Dermis blood vessel endothelial cell (primary cell): ENCODE data around the gene CSPG4. TPM values are rescaled to one million over a fixed set of nuclear protein-coding genes. Genes with fewer than 3 reads are reported as not detected.
"Not testable (repeated sequence)": the region's sequence is repeated elsewhere in the genome, so short reads cannot be mapped to it uniquely, and the experiment has no call there.

Experiments used
- DNase-seq: peaks from one replicate; pipeline ENCODE4 v3.0.0; 2010
- total RNA-seq: library from RNA; depleted of rRNA; stranded (reverse); fragments of >200 nt; gene quantifications from 2 replicates; pipeline ENCODE4 v1.2.3, GENCODE V29; 2014

Gene CSPG4
- total RNA-seq, 1 donor from 2014 or later, result 0.68 TPM

- no peak for DNase-seq
These were observed 12.5 kb upstream of the CSPG4 start for GRCh38 chr15:75725006-75725718.

DNA sequence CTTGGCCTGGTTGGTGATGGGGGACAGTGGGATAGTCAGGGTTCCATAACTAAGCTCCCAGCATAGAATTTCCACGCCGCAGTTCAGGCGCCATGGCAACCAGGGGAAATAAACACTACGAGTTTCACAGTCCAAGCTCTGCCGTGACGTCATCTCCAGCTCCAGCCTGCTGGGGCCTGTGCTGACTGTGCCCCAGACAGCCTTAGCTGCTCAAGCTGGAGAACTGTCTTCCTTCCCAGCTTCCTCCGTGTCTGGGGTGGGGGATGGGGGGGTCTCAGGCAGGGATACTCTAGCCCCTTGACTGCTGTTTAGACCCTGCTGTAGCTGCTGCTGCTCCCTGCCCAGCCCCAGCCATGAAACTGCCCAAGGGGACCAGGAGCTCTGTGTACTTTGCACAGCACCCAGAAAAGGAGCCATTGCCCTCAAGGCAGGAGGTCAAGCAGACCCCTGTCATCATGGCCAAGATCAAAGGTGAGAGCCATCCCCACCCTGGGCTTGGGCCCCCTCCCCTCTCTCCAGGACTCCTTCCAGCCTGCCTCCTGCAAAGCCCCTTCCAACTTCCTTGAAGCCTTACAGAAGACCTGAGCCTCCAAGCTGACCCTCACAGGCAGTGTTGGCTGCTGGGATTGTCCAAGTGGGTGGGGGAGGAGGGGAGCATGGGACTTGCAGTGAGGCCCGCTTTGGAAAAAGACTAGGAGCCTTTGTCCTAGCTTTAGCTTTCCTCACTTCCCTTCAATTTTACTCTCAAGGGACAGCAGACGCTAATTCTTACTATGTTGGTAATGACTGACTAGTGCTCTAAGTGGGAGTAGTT is 11.4 kb upstream of the CSPG4 start:
- DNase-seq, result peak; percentile 95

DNA sequence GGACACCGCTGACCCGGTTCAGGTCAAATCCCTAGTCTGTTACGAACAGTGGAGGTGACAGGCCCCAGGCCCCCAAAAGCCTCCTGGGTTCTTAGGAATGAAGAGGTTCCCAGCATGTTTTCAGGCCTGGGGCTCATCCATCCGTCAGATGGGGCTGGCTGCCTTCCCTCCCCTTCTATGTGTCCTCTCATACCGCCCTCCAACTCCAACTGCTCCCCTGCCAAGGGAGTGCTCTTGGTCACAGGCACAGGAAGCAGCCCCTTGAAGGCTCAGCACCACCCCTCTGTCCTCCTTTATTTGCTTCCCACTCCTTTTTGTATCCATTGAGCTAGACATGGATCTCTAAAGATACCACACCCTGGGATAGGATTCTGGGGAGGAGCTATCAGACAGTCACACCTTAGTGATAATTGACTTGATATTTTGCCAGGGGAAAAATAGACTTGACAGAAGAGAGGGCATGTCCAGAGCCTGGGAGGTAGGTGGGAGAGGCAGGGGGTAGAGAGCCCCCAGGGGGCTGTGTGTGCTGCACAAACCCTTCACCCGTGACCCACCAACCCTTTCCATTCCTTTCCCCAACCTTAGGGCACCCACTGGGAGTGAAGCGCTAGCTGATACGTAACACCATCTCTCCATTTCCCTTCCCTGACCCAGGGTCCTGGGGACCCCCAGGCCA is 10.7 kb upstream of the CSPG4 start:
- no peak for DNase-seq

GRCh38 chr15:75721923-75722870 is 9.5 kb upstream of the CSPG4 start:
- DNase-seq, result peak; percentile 49

GRCh38 chr15:75721480-75721922 is 8.9 kb upstream of the CSPG4 start:
- DNase-seq, result no peak

DNA sequence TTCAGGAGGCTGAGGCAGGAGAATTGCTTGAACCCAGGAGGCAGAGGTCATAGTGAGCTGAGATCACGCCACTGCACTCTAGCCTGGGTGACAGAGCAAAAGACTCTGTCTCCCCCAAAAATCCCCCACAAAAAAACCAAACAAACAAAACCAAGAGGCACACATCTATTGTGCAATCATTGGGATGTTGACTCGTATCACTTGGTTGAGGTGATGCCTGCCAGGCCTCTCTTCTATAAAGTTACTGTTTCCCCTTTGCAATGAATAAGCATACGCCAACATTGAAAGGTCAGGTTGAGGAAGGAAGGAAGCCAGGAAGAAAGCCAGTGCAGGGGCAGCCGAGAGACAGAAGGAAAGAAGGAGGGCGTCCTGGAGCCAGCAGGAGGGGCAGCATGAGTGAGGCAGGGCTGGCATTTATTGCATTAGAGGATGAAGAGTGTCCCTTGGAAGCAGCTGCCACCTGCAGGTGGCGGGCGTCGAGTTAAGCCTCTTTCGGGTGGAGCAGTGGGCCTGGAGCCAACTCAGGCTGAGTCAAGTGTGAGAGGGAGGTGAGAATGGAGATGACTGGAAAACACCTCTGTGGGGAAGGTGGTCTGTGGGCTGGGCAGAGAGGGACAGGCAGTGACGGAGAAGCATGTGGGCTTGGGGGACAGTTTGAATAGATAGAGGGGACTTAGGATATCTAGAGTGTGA is 8.3 kb upstream of the CSPG4 start:
- peak; percentile 61 for DNase-seq

DNA sequence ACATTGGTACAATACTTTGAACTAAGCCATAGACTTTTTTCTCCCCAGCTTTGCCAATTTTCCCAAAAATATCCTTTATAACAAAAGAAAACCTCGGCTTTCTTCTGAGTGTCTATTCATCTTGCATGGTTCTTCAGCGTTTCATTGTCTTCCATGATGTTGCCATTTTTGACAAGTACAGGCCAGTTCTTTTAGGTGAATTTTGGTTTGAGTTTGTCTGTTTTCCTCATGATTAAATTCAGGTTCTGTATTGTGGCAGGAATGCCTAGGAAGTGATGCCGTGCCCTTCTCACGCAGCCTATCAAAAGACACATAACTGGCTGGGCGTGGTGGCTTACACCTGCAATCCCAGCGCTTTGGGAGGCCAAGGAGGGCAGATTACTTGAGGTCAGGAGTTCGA is 7.6 kb upstream of the CSPG4 start:
- DNase-seq, result no peak

DNA sequence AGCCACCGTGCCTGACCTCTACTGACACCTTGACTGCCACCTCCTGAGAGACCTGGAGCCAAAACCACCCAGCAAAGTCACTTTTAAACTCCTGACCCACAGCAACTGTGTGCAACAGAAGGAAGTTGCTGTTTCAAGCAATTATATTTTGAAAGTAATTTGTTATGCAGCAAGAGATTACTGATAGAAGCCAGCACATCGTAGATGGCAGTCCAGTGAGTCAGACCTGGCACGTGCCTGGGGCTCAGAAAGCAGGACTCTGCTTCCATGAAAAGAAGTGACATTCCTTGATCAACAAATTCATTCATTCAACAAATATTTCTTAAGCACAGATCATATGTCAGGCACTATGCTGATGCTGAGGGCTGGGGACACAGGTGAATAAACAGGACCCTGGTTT is 5.7 kb upstream of the CSPG4 start:
- peak; percentile 31 for DNase-seq

GRCh38 chr15:75717001-75717400 is 4.4 kb upstream of the CSPG4 start:
- not testable (repeated sequence) for DNase-seq

GRCh38 chr15:75716249-75716950 is 3.8 kb upstream of the CSPG4 start:
- DNase-seq, result not testable (repeated sequence)

DNA sequence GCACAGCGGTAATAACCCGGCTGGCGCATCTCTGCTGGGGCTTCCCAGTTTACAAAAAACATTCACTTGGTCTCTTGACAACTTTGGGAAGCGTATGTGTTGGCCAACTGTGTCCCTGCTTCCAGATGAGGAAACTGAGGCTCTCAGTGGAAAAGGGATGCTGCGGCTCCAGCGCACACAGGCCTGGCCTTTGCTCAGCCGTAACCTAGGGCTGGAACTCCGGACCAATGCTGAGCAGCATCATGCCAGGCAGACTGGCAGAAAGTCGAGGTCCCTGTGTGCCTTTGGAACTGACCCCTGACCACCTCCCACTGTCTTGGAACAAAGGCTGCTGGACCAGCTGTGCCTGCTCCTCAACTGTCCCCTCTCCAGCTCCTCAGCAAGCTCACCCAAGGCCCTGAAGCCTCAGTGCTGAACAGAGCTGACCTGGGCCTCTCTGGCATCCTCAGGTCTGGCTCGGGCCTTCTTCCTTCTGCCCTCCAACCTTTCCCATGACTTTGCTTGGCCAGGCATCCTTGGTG is 2.7 kb upstream of the CSPG4 start:
- DNase-seq, result not testable (repeated sequence)

DNA sequence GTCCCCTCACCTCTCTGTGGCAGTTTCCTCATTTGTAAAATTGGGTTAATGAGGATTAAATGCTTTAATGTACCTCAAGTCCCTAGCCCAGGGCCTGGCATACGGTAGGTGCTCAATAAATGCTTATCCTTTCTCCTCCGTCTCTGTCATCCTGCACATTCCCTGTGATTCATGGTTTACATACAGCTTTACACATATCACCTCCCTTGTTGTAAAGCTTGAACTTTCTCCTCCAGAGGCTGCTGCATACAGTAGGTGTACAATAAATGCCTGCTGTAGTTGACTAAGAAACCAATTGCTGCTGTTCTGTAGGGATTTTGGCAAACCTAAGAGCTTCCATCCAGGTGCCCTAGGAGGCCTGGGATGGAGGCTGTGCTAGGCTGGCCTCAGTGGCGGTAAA is 1.5 kb upstream of the CSPG4 start:
- no peak for DNase-seq

DNA sequence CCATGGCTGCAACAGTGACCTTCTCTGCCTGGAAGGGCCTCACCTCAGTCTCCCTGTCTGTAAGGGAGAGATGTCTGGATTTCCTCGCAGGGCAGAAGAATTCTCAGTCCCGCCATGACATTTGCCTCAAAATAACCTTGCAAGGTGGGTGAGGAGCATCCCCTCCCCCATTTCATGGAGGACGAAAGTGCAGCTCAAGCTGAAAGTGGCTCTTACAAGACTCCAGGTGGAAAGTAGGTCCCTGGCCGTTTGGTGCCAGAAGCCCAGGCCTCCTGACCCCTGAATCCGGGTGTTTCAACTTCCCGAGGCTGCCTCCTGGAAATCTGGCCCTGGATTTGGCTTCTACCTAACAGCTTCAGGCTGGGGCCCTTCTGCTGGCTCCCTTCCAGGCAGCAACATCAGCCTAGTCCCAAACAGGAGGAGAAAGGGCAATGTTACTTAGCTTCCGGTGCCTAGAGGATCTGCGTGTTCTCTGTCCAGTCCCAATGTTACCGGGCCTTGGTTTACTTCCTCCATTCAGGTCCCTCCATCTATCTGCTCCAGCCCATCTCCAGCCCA is 769 bp upstream of the CSPG4 start:
- no peak for DNase-seq

- not testable (repeated sequence) for DNase-seq
These were observed 1.2 kb downstream of the CSPG4 start for GRCh38 chr15:75711495-75711894.

DNA sequence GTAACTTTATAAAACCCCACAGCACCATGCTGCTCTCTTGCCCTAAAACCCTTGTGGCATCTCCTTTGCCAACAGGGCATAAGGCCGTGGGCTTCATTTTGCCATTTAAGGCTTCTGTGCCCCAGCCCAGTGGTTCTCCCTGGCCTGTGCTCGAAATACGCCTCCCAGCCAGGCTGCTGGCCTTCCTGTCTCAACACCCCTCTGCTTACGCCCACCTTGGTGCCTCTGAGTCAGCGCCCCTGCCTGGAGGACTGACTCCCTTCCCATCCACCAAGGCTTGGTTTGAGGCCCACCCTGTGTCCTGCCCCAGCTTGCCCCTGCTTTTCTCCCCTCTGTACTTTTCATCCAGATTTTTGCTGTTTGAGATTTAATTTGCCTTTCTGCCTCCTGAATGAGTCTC is 1.8 kb downstream of the CSPG4 start:
- not testable (repeated sequence) for DNase-seq

DNA sequence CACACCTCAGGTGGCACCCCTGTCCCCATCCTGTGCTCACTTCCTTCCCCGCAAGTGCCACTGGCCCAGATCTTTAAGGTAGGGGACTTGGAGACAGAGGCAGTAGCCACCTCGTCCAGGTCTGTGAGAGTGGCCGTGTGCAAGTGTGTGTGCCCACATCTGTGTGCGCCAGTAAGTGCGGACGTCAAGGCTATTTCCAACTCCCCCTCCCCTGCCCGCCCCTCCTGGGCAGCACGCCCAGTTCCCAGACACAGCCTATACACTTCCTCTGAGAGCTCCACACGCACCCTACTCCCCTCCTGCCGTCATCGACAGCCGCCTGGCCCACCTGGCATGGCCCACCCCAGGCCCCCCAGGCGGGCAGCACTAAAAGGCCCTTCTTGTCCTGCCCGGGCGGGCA is 3.2 kb downstream of the CSPG4 start:
- DNase-seq, result peak; percentile 38

DNA sequence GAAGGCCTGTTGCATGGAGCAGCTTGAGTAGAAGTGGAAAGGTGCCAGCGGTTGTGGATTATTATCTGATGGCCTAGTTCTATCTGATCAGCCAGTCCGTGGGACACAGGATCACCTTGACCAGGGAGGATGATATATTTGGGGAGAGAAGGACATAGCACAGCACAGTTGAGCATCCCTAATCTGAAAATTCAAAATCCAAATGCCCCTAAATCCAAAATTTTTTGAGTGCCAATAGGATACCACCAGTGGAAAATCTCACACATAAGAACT is 6.0 kb downstream of the CSPG4 start:
- no peak for DNase-seq

- no peak for DNase-seq
These were observed 6.6 kb downstream of the CSPG4 start for GRCh38 chr15:75705854-75706681.

- DNase-seq, result not testable (repeated sequence)
These were observed 7.3 kb downstream of the CSPG4 start for GRCh38 chr15:75705375-75705774.

GRCh38 chr15:75704618-75705017 is 8.0 kb downstream of the CSPG4 start:
- DNase-seq, result no peak
